Bone marrow (tissue), 2 donors: ENCODE data around the gene IRF4.

Experiments used
- DNase-seq, 2 donors: peaks; one replicate each; lab custom pipeline; 2025; lab: John Stamatoyannopoulos, UW

Gene IRF4

DNA sequence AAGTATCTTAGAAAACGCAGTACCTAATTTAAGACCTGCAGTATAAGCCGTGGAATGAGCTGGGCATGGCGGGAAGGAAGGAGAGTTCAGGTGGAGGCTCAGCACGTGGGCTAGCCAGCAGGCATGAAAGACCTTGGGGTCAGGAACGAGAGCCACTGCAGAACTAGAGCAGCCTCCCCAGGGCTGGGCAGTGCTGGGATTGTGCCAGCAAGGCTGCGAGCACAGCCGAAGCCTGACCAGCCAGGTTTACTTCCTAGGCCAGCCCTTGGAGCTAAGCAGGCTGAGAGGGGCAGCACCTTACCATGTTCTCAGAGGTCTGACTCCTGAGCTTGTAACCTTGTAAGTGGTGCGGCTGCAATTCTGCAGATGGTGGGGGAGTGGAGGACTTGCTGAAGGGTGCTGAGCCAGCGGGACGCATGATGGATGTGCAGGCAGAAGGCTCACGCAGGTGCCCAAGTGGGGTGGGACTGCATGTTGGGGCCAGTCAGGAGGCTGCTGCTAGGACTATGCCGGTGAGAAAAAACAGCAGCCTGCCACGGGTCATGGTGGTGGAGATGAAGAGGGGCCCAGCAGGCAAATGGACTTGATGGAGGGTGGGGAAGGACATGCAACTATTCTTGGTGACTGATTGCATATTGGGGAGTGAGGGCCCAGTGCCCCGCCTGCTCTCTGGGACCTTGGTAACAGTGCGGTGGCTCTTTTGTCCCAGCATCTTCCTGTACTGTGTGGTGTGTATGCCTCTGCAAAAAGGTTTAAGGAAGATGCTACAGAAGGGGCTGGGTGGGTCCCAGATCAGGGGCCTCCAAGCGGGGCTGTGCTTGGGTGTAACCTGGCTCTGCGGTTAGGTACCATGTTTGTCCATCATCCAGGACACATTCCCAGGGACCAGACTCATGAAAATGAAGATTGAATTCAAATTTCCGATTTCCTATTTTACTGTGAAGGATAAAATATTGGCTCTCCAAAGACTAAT lies 37.6 kb upstream of the IRF4 start:
- DNase-seq: no peak

DNA sequence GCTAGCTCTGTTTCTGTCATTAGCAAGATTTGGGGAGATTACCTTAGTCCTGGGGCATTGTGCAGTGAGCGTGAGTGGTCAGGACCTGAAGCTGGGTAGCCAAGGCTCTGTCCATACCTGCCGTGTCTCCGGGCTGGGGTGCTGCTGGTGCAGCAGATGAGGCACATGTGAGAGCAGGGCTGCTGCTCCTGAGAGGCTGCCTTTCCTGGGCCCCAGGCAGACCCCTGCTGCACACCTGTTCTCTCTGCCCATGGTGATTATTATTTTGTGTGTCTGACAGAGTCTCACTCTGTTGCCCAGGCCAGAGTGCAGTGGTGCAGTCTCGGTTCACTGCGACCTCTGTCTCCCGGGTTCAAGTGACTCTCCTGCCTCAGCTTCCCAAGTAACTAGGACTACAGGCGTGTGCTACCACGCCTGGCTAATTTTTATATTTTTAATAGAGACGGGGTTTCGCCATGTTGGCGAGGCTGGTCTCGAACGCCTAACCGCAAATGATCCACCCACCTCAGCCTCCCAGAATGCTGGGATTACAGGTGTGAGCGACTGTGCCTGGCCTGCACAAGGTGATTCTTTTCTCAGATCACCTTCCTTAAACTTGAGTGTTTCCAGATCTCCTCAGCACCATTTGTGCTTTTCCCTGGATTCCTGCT lies 36.8 kb upstream of the IRF4 start:
- no peak for DNase-seq

DNA sequence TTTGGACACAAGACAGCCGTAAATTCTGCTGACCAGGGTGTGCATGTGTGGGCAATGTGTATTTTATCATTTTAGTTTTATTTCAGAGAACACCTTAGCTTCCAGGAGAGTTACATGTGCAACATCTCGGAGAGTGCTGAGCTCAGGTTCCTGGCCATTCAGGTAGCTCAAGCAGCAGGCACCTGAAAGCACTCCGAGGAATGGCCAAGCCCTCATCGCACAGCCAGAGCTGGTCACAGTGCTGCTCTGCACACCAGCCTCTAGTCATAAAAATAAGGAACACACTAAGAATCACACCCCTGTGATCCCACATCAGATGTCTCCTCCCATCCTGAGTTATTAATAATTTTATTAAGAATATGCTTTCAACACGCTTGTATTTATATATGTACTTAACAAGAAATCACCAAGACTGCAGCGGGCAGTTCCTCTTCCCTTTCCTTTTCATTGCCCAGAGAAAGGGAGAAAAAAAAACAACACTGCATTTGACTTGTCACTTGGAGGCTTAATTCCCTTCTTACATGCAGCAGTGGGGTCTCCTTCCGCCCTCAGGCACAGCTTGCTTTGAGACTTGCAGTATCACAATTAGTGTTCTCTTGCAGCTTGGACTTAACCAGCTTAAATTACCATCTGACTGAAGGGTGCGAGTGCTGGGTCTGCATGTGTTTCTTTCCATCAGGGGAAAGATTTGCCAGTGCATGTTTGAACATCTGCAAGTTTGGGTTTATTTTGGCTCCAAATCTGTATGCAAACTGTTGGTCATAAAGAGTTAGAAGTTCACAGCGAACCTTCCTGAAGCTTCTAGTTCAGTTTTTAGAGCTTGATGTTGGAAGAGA lies 36.0 kb upstream of the IRF4 start:
- no peak for DNase-seq

DNA sequence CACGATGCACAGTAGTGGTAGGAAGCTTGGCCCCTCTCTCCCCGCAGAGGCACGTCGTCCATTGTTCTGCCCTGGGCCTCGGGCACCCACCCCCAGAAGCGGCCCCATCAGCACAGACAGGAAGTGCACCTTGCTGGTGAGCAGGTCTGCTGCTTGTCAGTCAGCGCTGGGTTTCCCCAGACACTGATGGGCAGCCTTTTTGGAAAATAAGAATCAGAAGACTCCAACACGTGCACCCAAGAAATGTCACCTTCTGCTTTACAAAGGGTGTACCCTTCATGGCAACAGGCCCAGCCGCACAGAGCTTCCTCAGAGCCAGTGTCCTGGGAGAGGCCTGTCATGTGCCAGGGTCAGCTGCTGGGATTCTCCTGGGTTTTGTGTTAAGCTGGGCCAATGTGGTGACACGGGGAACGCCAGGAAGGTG lies 34.7 kb upstream of the IRF4 start:
- no peak for DNase-seq

DNA sequence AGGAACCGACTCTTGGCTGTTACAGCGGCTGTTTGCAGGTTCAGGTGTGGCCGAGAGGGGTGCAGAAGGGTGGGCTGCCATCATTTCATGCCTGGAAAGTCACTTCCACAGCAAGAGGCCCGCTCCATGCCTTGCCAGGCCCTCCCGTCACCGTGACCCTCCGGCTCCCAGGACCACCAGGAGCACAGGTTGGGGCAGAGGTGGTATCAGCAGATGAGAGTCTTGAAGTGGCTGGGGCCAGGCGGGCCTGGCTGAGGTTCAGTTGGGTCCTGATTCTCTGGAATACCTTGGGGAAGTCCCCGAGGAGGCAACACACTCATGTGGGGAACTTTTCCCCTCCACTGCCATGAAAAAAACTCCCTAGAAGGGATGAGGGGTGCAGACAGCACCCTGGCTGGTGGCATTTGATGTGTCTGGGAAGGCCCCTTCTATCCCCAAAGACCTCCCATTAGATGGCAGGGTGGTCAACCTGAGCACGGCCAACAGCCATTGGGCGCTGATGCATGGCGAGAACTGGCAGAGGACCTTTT lies 34.2 kb upstream of the IRF4 start:
- no peak for DNase-seq

DNA sequence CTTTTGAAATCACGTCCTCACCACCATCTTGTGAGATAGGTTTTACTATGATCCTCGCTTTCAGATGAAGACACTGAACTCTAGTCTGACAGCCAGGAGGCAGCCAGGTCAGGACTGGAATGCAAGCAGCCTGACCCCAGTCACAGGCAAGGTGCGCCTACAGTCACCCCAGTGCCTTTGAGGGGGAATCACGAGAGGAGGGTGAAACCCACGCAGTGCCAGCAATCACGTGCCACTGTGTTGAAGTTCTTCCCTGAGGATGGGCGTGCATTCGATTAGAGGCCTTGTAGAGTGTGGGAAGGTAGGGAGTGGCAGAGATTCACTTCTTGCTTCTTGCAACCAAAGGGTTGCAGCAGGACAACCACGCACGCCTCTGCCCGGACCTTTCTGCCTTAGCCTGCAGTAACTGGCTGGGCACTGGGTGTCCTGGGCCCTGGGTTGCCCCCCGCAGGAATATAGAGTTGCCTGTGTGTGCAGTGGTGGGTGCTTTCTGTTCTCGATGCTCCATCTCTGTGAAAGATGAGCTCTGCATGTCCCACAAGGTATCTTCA lies 33.7 kb upstream of the IRF4 start:
- no peak for DNase-seq

DNA sequence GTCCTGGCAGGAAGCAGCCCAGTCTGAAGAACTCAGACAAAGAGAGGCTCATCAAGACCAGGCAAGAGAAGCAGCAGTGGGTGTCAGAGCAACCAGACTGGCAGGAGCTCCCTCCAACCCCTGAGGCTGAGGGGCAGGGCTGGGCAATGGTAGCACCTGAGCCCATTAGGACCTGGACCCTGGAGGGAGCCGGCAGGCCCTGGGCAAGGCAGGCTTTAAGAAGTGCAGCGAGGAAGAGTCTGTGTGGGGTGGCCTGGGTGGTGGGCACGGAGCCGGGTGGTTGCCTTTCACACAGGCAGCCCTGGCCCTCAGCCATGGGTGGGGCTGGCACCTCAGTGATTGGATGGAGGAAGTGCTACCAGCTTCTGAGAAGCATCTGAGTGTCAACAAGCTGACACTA lies 33.1 kb upstream of the IRF4 start:
- no peak for DNase-seq

DNA sequence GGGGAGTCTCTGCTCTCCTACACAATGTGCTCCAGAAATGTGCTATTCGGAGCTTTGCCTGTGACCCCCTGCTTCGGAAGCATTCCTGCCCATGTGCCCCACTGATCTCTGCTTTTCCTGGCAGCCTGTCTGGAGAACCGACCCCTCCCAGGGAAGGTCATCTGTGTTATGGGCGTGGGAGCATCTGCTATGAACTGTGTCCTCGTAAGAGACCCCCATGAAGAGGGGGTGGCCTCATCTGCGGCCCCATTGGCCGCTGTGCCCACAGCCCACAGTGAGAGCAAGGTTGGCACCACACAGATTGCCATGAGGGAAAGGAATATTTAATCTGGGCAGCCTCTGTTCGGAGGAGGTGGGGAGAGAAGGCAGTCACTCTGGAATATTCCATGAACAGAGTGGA lies 32.7 kb upstream of the IRF4 start:
- DNase-seq: no peak

DNA sequence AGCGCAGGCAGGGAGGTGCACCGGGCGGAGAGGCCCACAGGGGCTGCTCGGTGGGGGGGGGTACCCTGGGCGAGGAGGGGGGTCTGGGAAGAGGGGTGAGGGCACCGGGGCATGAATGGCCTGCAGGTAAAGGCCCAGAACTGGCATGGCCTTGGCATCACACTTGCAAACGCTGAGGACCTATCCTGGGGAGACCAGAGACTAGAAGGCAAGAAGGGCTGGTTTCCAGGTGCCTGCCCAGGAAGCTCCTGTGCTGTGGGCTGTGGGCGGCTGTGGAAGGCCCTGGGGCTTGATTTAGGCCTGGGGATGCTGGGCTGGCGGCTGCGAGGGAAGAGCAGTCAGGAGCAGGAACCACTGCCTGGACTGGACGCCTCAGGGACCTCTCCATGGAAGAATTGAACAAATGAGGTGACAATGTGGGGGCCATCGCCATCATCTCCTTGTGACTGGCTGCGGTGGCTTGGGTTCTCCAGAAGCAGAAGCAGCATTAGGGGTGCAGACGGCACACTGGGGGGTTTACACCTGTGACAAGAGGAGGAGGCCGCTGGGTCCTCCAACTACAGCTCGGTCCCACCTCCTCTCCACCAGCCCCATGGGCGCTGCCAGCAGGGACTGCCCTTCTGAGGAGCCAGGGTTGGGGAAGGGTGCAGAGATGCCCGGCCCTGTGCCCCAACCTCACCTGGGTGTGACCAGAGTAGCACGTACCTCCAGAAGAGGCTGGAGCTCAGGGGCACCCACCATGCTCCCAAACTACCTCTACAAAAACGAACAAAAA lies 32.1 kb upstream of the IRF4 start:
- no peak for DNase-seq

DNA sequence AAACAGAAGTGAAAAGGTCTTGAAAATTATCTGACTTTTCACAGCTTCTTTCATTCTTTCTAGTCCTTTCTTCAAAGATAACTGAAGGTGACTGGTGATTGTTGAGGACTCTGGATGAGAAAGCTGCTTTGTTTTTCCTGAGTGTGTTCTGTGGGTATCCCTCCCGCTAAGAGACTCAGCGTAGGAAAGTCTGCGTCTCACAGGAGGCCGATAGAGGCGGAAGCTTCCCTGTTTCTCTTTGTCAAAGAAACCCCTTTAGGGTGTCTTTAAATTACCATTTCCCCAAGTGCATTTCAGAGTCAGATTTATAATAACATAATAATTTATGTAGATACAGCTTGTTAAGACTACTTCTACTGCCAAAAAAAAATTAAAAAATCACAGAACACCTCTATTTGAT lies 31.2 kb upstream of the IRF4 start:
- no peak for DNase-seq

DNA sequence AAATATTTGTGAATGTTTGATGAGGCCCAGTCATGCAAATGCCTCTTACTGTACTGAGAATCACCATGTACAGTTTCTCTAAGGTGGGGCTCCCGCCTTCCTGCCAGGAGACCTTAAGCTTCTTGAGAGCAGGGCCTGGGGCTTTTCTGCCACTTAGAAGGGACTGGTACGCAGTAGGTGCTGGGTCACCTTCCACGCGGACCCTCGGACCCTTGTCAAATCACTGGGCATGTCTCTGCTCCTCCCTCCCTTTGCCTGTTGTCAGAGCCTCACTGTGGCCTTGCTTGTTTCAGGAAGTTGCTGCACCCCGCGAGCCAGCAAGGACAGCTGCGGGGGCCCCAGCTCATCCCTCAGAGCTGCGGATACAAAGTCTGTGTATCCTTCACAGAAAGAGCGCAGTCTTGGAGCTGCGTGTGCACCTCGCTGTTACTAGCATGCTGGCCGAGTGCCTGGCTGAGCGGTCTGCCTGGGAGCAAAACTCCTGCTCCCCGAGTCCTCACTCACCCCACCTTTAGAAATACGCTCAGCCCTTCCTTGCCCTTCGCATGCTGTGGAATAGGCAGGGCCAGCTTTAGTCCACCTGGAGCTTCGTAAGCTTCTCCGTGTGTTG lies 30.7 kb upstream of the IRF4 start:
- no peak for DNase-seq

DNA sequence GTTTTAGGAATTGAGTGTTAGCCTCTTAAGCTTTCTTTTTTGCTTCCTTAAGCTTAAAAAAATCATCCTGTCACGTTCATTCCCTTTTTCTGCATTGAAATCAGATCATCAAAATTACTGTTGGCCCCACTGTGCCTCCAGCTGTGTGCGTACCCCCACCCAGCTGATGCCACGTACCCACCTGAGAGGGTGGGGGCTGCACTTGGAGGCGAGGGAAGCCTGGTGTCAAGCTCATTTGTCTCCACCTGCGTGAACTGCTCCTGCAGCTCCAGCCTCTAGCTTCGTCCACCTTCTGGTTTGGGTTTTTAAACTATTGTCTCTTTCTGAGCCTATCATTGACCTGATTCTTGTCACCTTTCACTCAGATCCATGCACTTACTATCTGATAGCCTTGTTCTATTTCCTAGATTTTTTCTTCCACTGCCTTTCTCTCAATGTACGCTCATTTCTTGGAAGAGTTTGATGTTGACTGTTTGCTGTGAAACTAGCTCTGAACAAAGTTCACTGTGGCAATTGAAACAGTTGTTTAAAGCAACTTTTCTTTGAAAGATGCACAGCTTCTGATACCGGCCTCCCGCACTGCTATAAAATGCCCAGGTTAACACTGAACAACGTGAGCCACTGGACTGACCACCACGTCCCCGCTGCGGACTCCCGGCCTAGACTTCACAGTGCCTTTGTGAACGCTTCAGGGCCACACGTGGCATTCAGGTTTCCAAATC lies 30.0 kb upstream of the IRF4 start:
- no peak for DNase-seq

DNA sequence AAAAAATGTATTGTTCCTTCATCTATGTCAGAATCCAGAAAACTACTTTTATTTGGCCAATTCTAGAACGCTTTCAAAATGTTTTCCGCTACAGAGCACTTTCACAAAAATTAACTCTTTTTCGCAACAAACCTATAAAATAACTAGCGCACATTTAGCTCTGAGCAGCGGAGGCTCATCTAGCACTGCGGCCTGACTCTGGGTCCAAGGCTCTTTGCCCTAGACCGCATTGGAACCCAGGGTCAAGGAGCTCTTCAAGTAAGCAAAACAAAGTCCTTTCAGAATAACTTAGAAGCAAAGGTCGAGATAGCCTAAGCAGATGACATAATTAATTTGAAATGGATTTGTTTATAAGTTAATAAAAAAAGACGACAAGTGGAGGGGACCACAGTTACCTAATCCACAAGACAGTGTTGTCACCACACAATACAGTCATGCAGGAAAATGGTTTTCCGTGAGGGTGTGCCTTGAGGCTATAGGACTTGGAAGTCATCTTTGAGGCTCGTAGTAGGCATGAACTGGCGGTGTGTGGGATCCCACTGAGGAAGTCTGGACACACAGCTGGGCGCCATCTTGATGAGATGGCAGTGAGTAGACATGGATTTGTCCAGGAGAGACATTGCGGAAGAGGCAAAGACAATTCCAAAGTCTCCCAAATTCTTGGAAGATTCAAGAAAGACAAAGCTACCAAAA lies 29.2 kb upstream of the IRF4 start:
- DNase-seq: no peak

DNA sequence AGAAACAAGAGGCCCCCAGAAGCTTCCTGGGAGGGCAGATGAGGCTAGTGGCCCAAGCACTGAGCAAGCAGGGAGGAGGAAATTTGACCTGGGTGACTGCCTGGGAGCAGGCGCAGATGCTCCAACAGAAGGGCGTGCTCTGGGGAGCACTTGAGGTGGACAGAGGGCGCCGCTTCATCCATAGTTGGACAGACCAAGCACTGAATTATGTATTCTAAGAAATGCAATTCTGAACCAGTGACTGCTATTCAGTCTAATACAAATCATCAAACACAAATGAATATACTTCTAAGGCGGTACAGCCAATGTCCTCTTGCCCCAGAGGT lies 28.7 kb upstream of the IRF4 start:
- DNase-seq: no peak

DNA sequence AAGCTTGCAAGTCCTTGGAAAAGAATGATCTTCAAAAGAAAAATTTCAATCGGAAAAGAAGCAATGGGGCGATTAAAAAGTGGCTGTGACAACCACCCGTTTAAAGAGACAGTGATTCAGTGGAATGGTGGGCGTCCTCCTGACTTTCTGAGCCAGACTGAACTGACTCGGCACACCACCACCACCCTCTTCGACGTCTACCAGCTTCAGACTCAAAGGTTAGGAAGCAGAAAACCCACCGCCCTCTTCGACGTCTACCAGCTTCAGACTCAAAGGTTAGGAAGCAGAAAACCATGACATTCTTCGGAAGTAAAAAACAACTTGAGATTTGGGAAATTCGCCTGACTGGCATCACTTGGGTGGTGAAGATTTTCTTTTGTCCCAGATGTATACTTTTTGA lies 28.3 kb upstream of the IRF4 start:
- DNase-seq: no peak

DNA sequence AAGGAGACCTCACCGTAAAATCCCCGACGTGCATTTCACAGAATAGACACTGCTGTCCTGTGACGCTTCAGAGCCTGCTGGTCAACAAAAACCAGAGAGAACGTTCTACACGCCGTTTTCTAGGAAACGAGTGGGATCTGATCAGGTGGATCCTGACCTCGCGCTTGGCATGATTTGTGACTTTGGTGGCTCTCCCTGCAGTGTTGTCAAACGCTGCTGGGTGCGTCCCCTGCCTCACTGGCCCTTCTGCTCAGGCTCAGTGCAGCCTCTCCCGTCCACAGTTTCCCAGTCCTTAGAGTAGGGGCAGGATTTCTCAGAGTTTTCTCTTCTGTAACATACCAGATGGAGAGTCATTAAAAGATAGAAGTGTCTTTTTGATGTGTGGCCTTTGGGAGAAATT lies 27.6 kb upstream of the IRF4 start:
- DNase-seq: no peak

DNA sequence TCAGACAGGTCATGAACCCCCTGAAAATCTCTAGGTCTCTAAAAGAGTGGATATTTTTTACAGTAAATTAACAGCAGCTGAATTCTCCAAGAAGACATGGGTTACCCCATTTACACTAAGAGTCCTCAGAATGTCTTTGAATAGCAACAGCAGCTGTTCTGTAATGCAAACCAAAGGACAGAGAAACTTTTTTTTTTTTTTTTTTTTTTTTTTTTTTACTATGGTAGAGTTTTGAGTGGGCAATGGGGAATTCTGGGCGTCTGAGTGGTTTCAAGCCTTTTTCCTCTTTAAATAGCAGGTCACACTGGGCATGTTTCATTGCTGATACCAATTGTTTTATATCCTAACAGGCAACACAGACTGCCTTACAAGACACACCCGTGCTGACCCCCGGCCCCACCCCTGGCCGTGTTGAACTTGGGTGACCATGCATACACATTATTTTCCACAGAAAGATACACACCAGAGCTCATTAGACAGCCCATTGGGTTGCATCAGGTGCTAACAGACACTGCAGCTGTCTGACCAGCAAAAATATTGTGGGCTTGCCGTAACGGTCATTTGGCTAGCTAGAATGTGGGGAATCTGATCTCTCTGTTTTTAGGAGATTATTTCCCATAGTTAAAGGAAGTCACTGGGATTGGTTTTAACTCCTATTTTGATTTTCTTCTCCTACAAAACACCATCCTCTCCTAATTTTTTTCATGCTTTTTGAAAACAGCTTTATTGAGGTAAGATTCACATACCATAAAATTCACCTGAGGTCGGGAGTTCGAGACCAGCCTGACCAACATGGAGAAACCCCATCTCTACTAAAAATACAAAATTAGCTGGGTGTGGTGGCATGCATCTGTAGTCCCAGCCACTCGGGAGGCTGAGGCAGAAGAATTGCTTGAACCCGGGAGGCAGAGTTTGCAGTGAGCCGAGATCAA lies 26.7 kb upstream of the IRF4 start:
- no peak for DNase-seq

DNA sequence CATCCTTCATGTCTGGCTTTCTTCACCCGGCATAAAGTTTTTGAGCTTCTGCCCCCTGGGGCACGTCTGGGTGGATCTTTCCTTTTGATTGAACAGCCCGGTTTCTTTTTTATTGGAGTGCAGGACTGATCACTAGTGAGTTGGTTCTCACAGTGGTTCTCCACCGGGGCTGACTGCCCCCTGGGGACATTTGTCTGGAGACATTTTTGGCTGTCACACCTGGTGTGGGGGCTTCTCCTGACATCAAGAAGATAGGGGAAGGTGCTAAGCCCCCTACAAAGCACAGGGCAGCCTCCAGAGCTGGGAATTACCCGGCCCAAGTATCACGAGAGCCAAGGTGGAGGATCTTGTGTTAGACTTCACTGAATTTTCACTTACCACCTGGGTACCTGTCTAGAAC lies 25.7 kb upstream of the IRF4 start:
- DNase-seq: no peak
